H1 (cell line): Measurements from ENCODE around the gene AGFG2. TPM values are rescaled to one million over a fixed set of nuclear protein-coding genes. Genes with fewer than 3 reads are reported as not detected.

Experiments
- CTCF ChIA-PET: fragments of 300-600 bp; sonication (Branson Sonifier 250); formaldehyde crosslinking; loops from one replicate; lab custom pipeline; 2021; ENCODE audit not compliant: partially characterized antibody; lab: Charles Lee
- POLR2A ChIA-PET: fragments of 300-600 bp; sonication (Branson Sonifier 250); formaldehyde crosslinking; loops from one replicate; lab custom pipeline; 2021; ENCODE audit warnings: inconsistent platforms; ENCODE audit not compliant: partially characterized antibody; lab: Charles Lee
- DNase-seq, 2 experiments: peaks; one replicate each; pipeline versions ENCODE4 v3.0.0 to v3.0.0-alpha.2; 2010 to 2022; ENCODE audit warnings: low spot score in 2 of 2, low read depth in 1 of 2, mixed read lengths in 1 of 2
- FAIRE-seq: peaks from 2 replicates; lab custom pipeline; 2011; peaks lifted over from hg19 to GRCh38; lab: Jason Lieb, UNC
- H2AFZ ChIP-seq: 2 replicates; pipeline ENCODE4 v1.8.1; 2012; ENCODE audit warnings: low read length, inconsistent platforms
- H2AK5ac ChIP-seq: 2 replicates; pipeline ENCODE4 v1.6.1; 2013; ENCODE audit warnings: low read depth, low read length
- H2BK120ac ChIP-seq: replicated peaks from 2 replicates; pipeline ENCODE3; 2013; ENCODE audit warnings: low read depth, low read length, inconsistent platforms
- H2BK12ac ChIP-seq: 2 replicates; pipeline ENCODE4 v1.6.1; 2013; ENCODE audit warnings: low read depth, low read length
- H2BK15ac ChIP-seq: 2 replicates; pipeline ENCODE4 v1.6.1; 2013; ENCODE audit warnings: low read length
- H2BK20ac ChIP-seq: 2 replicates; pipeline ENCODE4 v1.6.1; 2013; ENCODE audit warnings: low read length
- H2BK5ac ChIP-seq: 2 replicates; pipeline ENCODE4 v1.6.1; 2013; ENCODE audit warnings: low read depth, low read length
- H3K14ac ChIP-seq: 2 replicates; pipeline ENCODE4 v1.6.1; 2013; ENCODE audit warnings: inconsistent platforms; ENCODE audit not compliant: insufficient read length
- H3K18ac ChIP-seq: 2 replicates; pipeline ENCODE4 v1.6.1; 2013; ENCODE audit warnings: low read length; ENCODE audit errors: extremely low read depth
- H3K23ac ChIP-seq: 2 replicates; pipeline ENCODE4 v1.6.1; 2013; ENCODE audit warnings: inconsistent platforms; ENCODE audit not compliant: insufficient read length
- H3K23me2 ChIP-seq: 2 replicates; pipeline ENCODE4 v1.6.1; 2013; ENCODE audit warnings: low read depth, low read length
- H3K27ac ChIP-seq: 2 replicates; pipeline ENCODE4 v1.6.1; 2011; ENCODE audit warnings: low read depth, low read length, inconsistent platforms
- H3K27me3 ChIP-seq, 4 experiments: replicated peaks in 1 of 4; 1 replicate in 1 of 4; 2 replicates in 3 of 4; pipeline versions ENCODE4 v1.6.1 to v1.8.1; 2011 to 2013; ENCODE audit warnings: low read length in 3 of 4, mild to moderate bottlenecking in 3 of 4, inconsistent platforms in 2 of 4, mixed read lengths in 2 of 4, moderate library complexity in 1 of 4; ENCODE audit not compliant: control insufficient read depth in 3 of 4, insufficient read depth in 3 of 4; ENCODE audit errors: extremely low read depth in 1 of 4
- H3K36me3 ChIP-seq, 4 experiments: 2 replicates each; pipeline versions ENCODE4 v1.6.1 to v1.8.1; 2011 to 2013; ENCODE audit warnings: mild to moderate bottlenecking in 4 of 4, low read length in 3 of 4, moderate library complexity in 2 of 4, control low read depth in 1 of 4, inconsistent platforms in 1 of 4; ENCODE audit not compliant: insufficient read depth in 4 of 4, control insufficient read depth in 2 of 4
- H3K4ac ChIP-seq: replicated peaks from 2 replicates; pipeline ENCODE3; 2013; ENCODE audit warnings: low read length, low read depth, mixed read lengths, inconsistent platforms; ENCODE audit not compliant: insufficient read length
- H3K4me1 ChIP-seq, 4 experiments: replicated peaks in 1 of 4; 1 replicate in 1 of 4; 2 replicates in 3 of 4; pipeline versions ENCODE4 v1.6.1 to v1.8.1; 2011 to 2013; ENCODE audit warnings: low read length in 3 of 4, inconsistent platforms in 2 of 4, mixed read lengths in 1 of 4; ENCODE audit not compliant: insufficient read depth in 4 of 4, control insufficient read depth in 3 of 4
- H3K4me2 ChIP-seq, 2 experiments: 2 replicates each; pipeline versions ENCODE4 v1.6.1 to v1.8.1; 2011 to 2013; ENCODE audit warnings: low read depth in 2 of 2, low read length in 2 of 2, control low read depth in 1 of 2, inconsistent platforms in 1 of 2, mild to moderate bottlenecking in 1 of 2; ENCODE audit not compliant: insufficient read depth in 1 of 2
- H3K4me3 ChIP-seq, 4 experiments: fragments of 200-600, 300-600 bp in 1 of 4; sonication (generic), shearing (Covaris generic), sonication (Bioruptor Twin) in 1 of 4; 2 replicates each; pipeline versions ENCODE4 v1.5.1 to v1.8.1; 2011 to 2016; ENCODE audit warnings: low read length in 4 of 4, low read depth in 3 of 4, control low read depth in 2 of 4, inconsistent platforms in 2 of 4, mild to moderate bottlenecking in 2 of 4, mixed read lengths in 1 of 4, moderate library complexity in 1 of 4; ENCODE audit not compliant: insufficient read depth in 2 of 4; ENCODE audit errors: extremely low read depth in 1 of 4
- H3K56ac ChIP-seq: replicated peaks from 2 replicates; pipeline ENCODE3; 2013; ENCODE audit warnings: low read depth, mild to moderate bottlenecking, mixed read lengths, low read length, inconsistent platforms; ENCODE audit not compliant: insufficient read length
- H3K79me1 ChIP-seq: 2 replicates; pipeline ENCODE4 v1.6.1; 2013; ENCODE audit warnings: low read depth, low read length, control low read depth
- H3K79me2 ChIP-seq, 2 experiments: 2 replicates each; pipeline versions ENCODE4 v1.6.1 to v1.8.1; 2012 to 2013; ENCODE audit warnings: low read length in 2 of 2, mild to moderate bottlenecking in 2 of 2, inconsistent platforms in 1 of 2; ENCODE audit not compliant: insufficient read depth in 2 of 2, control insufficient read depth in 1 of 2
- H3K9ac ChIP-seq, 4 experiments: replicated peaks in 1 of 4; 1 replicate in 1 of 4; 2 replicates in 3 of 4; pipeline versions ENCODE4 v1.6.1 to v1.8.1; 2011 to 2013; ENCODE audit warnings: low read depth in 3 of 4, low read length in 3 of 4, control low read depth in 2 of 4, mild to moderate bottlenecking in 2 of 4, moderate library complexity in 2 of 4, inconsistent platforms in 1 of 4; ENCODE audit errors: extremely low read depth in 1 of 4
- H3K9me3 ChIP-seq, 2 experiments: 2 replicates each; pipeline versions ENCODE4 v1.6.1 to v1.8.1; 2012 to 2013; ENCODE audit warnings: mild to moderate bottlenecking in 2 of 2, moderate library complexity in 2 of 2, control low read depth in 1 of 2, inconsistent platforms in 1 of 2, low read depth in 1 of 2, low read length in 1 of 2, mixed read lengths in 1 of 2; ENCODE audit not compliant: insufficient read depth in 2 of 2
- H4K20me1 ChIP-seq, 2 experiments: replicated peaks in 1 of 2; 2 replicates each; pipeline versions ENCODE3 to v1.8.1; 2011 to 2013; ENCODE audit warnings: inconsistent platforms in 2 of 2, low read length in 2 of 2, mild to moderate bottlenecking in 1 of 2; ENCODE audit not compliant: insufficient read depth in 2 of 2, control insufficient read depth in 1 of 2
- H4K5ac ChIP-seq: 2 replicates; pipeline ENCODE4 v1.6.1; 2013; ENCODE audit warnings: low read length, low read depth, mixed read lengths, inconsistent platforms; ENCODE audit not compliant: insufficient read length
- H4K8ac ChIP-seq: 2 replicates; pipeline ENCODE4 v1.8.0; 2013; ENCODE audit warnings: mild to moderate bottlenecking, moderate library complexity, low read length, inconsistent platforms; ENCODE audit not compliant: insufficient read depth; ENCODE audit errors: extremely low read depth
- H4K91ac ChIP-seq: replicated peaks from 2 replicates; pipeline ENCODE3; 2013; ENCODE audit warnings: low read length, mixed read lengths, inconsistent platforms; ENCODE audit not compliant: insufficient read length
- CTBP2 ChIP-seq: IDR thresholded peaks from 2 replicates; pipeline ENCODE4 v1.7.0; 2011; ENCODE audit warnings: borderline replicate concordance, mild to moderate bottlenecking, moderate library complexity, mixed read lengths, low read length; ENCODE audit not compliant: insufficient read depth, insufficient read length
- WGBS, 2 experiments: shearing (Covaris generic) in 1 of 2; methylation state at CpG; one replicate each; pipeline versions ENCODE4 v1.1.6 to v1.1.7; 2013 to 2015; ENCODE audit warnings: low lambda C conversion rate in 2 of 2, mixed read lengths in 2 of 2, inconsistent platforms in 1 of 2, low coverage in 1 of 2, missing lambda C conversion rate in 1 of 2; ENCODE audit not compliant: insufficient replicate concordance in 2 of 2, insufficient coverage in 1 of 2, insufficient read length in 1 of 2; ENCODE audit errors: extremely low coverage in 1 of 2, missing lambda C conversion rate in 1 of 2; 5-methylcytosine and 5-hydroxymethylcytosine counted together
- polyA plus RNA-seq, 7 experiments: library from polyadenylated mRNA; depleted of rRNA in 3 of 7; stranded (reverse) in 5 of 7; unstranded in 2 of 7; fragments of >200 nt in 5 of 7; fragments of 200-250 nt in 2 of 7; gene quantifications; 1 replicate in 5 of 7; 2 replicates in 1 of 7; 4 replicates in 1 of 7; pipeline versions ENCODE4 v1.2.1 to v1.2.3, GENCODE V29; 2011 to 2013; ENCODE audit warnings: missing spikeins in 2 of 7, mixed read lengths in 2 of 7
- total RNA-seq: library from RNA; stranded (reverse); fragmentation: NEBNext Ultra II Directional; extraction: Animal tissue kit (Norgen Biotek cat#: 25700); gene quantifications from 2 replicates; pipeline ENCODE4 v1.2.1, GENCODE V29; 2021

Gene AGFG2
- total and polyA plus RNA-seq, 2 of the 8 experiments (the other 6 are each of a cell fraction or from before 2014, with no cell fraction given): 7.6 to 11.2 TPM

GRCh38 chr7:100577507-100577906 lies 38.5 kb downstream of the AGFG2 start:
- Histone ChIP-seq H3K9me3 (no peaks in the 10 kb centered on the region), H2AK5ac (no peak overlapping the region), H4K8ac (no peak overlapping the region), H3K4me1 (peaks cover 0 to 8% (median 4%) of the 10 kb centered on the region in 4 experiments; a peak in 4 of 7 replicates), H3K27ac (no peak overlapping the region), H2AFZ (no peak overlapping the region), H3K18ac (no peak overlapping the region), H3K4ac (no peak overlapping the region)
- DNase-seq (no peak), FAIRE-seq (no peak)
- TF ChIP-seq CTBP2: no peak
- TF ChIP-seq, all 59 proteins: peak for 0
- Histone ChIP-seq H2BK12ac (no peak overlapping the region), H3K4me2 (no peak overlapping the region), H3K27me3 (peaks cover 0 to 2% (median 0%) of the 10 kb centered on the region in 4 experiments; a peak in 1 of 7 replicates), H3K56ac (no peak overlapping the region), H3K4me3 (no peak overlapping the region), H2BK120ac (no peak overlapping the region), H3K14ac (no peak overlapping the region), H3K23ac (no peak overlapping the region), H2BK15ac (no peak overlapping the region), H2BK5ac (no peak overlapping the region; the same call in 1 of the 2 replicates), H4K5ac (no peak overlapping the region), H3K79me2 (no peaks in the 10 kb centered on the region), H3K79me1 (peaks cover 7% of the 10 kb centered on the region), H4K91ac (no peak overlapping the region), H3K36me3 (peaks cover 15 to 41% (median 37%) of the 10 kb centered on the region in 4 experiments), H3K9ac (no peak overlapping the region), H2BK20ac (no peak overlapping the region), H4K20me1 (peaks cover 2 to 17% of the 10 kb centered on the region in 2 experiments), H3K23me2 (peaks cover 7% of the 10 kb centered on the region)
- WGBS, 2 experiments: 87% methylated on average over 12 of the region's 14 CpGs; no CpG with 5 or more reads in 1 of the 2 experiments
- ChIA-PET CTCF (interaction anchor here (0.9 to 3.8 kb wide), 9 partner anchors 9 to 147 kb away, joined by 3 to 16 read pairs (median 5); partner anchors contain the start of genes FBXO24, LRCH4 and MOSPD3), POLR2A (interaction anchor here (0.6 to 2.6 kb wide), 5 partner anchors 8 to 244 kb away, joined by 3 to 10 read pairs (median 3); partner anchors contain the start of genes FBXO24 and LRCH4)
